ENCODE results near the gene NUBP2. TPM values are rescaled to one million over a fixed set of nuclear protein-coding genes. Genes with fewer than 3 reads are reported as not detected.

The NUBP2 gene
- total RNA-seq, 1 donor from 2014 or later, result 114 TPM

- DNase-seq (ENCODE audit: low read depth), result no peak
These were observed 24.9 kb upstream of the NUBP2 start for GRCh38 chr16:1757714-1758461.

- DNase-seq (ENCODE audit: low read depth), result no peak
These were observed 23.8 kb upstream of the NUBP2 start for GRCh38 chr16:1758923-1759322.

- no peak for DNase-seq (ENCODE audit: low read depth)
These were observed 23.2 kb upstream of the NUBP2 start for GRCh38 chr16:1759511-1759910.

GRCh38 chr16:1760911-1761310 is 21.8 kb upstream of the NUBP2 start:
- DNase-seq (ENCODE audit: low read depth), result no peak

GRCh38 chr16:1761751-1762150 is 21.0 kb upstream of the NUBP2 start:
- DNase-seq (ENCODE audit: low read depth), result no peak

- no peak for DNase-seq (ENCODE audit: low read depth)
These were observed 20.4 kb upstream of the NUBP2 start for GRCh38 chr16:1762196-1762878.

- no peak for DNase-seq (ENCODE audit: low read depth)
These were observed 19.8 kb upstream of the NUBP2 start for GRCh38 chr16:1762879-1763520.

GRCh38 chr16:1763521-1764511 is 18.9 kb upstream of the NUBP2 start:
- DNase-seq (ENCODE audit: low read depth), result peak; percentile 12

- DNase-seq (ENCODE audit: low read depth), result no peak
These were observed 17.8 kb upstream of the NUBP2 start for GRCh38 chr16:1764971-1765370.

- DNase-seq (ENCODE audit: low read depth), result no peak
These were observed 16.9 kb upstream of the NUBP2 start for GRCh38 chr16:1765826-1766225.

GRCh38 chr16:1766231-1766630 is 16.5 kb upstream of the NUBP2 start:
- no peak for DNase-seq (ENCODE audit: low read depth)

GRCh38 chr16:1766701-1767100 is 16.1 kb upstream of the NUBP2 start:
- no peak for DNase-seq (ENCODE audit: low read depth)

- DNase-seq (ENCODE audit: low read depth), result no peak
These were observed 15.4 kb upstream of the NUBP2 start for GRCh38 chr16:1767116-1767994.

GRCh38 chr16:1768061-1768766 is 14.5 kb upstream of the NUBP2 start:
- no peak for DNase-seq (ENCODE audit: low read depth)

GRCh38 chr16:1768767-1769401 is 13.9 kb upstream of the NUBP2 start:
- DNase-seq (ENCODE audit: low read depth), result no peak

GRCh38 chr16:1769402-1770300 is 13.1 kb upstream of the NUBP2 start:
- DNase-seq (ENCODE audit: low read depth), result no peak

- no peak for DNase-seq (ENCODE audit: low read depth)
These were observed 12.2 kb upstream of the NUBP2 start for GRCh38 chr16:1770328-1771187.
